Activated T-cell treated with anti-CD3 and anti-CD28 coated beads, Interleukin-2, amount 50 U/mL, for 72 hours (primary cell): ENCODE data around the gene CEP135. TPM values are rescaled to one million over a fixed set of nuclear protein-coding genes. Genes with fewer than 3 reads are reported as not detected.
A peak's percentile ranks its signal among the peaks of the same experiment; 100 is the strongest.

Source experiments
- ATAC-seq, 2 donors: fragments of 150-1000 bp; cut with Tn5 transposase; replicated peaks in 1 of 2; 2 replicates each; pipeline ENCODE4 v1.10.0; 2021; ENCODE audit warnings: moderate library complexity in 2 of 2, mild to moderate bottlenecking in 1 of 2
- DNase-seq, 2 donors: peaks; one replicate each; pipeline ENCODE4 v3.0.0; 2021 to 2022; ENCODE audit warnings: mixed read lengths in 1 of 2
- H3K27ac Mint-ChIP-seq: one replicate; pipeline ENCODE4 v1.8.0; 2022; ENCODE audit warnings: mild to moderate bottlenecking, moderate library complexity, mixed read lengths
- H3K27me3 Mint-ChIP-seq: one replicate; pipeline ENCODE4 v1.8.0; 2022; ENCODE audit warnings: low read depth, mixed read lengths
- H3K36me3 Mint-ChIP-seq, 2 donors: one replicate each; pipeline ENCODE4 v1.8.0; 2022; ENCODE audit warnings: mixed read lengths in 2 of 2, mild to moderate bottlenecking in 1 of 2; ENCODE audit not compliant: insufficient read depth in 2 of 2
- H3K4me1 Mint-ChIP-seq: one replicate; pipeline ENCODE4 v1.8.0; 2022; ENCODE audit warnings: low read depth, mixed read lengths
- H3K4me3 Mint-ChIP-seq, 2 donors: one replicate each; pipeline ENCODE4 v1.8.0; 2022; ENCODE audit warnings: mild to moderate bottlenecking in 2 of 2, mixed read lengths in 2 of 2, moderate library complexity in 2 of 2
- H3K9me3 Mint-ChIP-seq, 2 donors: one replicate each; pipeline ENCODE4 v1.8.0; 2022; ENCODE audit warnings: mixed read lengths in 2 of 2
- total RNA-seq, 2 donors: library from RNA; stranded (reverse); gene quantifications; one replicate each; pipeline ENCODE4 v1.2.3, GENCODE V29; 2022

CEP135 gene, protein sequence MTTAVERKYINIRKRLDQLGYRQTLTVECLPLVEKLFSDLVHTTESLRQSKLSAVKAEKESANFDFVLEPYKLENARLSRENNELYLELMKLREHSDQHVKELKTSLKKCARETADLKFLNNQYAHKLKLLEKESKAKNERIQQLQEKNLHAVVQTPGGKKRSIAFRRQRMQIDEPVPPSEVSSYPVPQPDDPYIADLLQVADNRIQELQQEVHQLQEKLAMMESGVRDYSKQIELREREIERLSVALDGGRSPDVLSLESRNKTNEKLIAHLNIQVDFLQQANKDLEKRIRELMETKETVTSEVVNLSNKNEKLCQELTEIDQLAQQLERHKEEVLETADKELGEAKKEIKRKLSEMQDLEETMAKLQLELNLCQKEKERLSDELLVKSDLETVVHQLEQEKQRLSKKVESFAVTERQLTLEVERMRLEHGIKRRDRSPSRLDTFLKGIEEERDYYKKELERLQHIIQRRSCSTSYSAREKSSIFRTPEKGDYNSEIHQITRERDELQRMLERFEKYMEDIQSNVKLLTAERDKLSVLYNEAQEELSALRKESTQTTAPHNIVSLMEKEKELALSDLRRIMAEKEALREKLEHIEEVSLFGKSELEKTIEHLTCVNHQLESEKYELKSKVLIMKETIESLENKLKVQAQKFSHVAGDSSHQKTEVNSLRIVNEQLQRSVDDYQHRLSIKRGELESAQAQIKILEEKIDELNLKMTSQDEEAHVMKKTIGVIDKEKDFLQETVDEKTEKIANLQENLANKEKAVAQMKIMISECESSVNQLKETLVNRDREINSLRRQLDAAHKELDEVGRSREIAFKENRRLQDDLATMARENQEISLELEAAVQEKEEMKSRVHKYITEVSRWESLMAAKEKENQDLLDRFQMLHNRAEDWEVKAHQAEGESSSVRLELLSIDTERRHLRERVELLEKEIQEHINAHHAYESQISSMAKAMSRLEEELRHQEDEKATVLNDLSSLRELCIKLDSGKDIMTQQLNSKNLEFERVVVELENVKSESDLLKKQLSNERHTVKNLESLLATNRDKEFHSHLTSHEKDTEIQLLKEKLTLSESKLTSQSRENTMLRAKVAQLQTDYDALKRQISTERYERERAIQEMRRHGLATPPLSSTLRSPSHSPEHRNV
- total RNA-seq = 10 to 100 TPM; 19.5 to 23.1 TPM

DNA sequence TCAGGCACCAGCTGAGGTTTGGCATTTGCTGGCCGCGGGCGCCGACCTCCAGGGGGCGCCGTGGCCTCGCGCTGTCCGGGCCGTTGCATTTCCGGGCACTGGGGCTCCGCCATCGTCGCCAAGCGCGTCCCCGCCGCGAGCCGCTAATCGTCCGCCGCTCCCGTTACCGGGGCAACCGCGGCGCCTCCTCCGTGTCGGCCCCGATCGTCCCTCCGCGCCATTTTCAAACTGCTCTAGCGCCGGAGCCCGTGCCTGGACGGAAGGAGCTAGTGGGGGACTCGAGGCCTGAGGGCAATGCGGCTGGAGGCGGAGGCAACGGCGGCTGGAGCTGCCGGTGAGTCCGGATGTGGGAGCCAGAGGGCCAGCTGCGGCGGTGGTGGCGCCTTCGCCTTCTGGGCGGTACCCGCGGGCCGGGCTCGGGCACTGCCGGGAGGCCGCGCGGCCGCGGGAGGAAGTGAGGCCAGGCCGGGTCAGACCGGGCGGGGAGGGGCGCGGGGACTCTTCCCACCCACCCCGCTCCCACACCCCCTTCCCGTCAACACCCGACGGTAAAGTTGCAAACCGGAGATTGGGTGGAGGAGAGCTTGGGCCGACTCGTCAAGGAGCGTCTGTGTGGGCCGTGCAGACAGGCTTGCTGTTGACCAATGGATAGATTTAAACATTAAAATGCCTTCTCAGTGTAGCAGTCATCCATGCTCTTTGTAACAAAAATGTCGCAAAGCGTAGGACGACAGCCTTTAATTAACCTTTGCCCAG, at the start of gene CEP135:
TSS of gene CEP135 (plus strand) at position 220 of the 756 bp plus-strand sequence. CDS start 3,186 bp downstream, outside the sequence.
- DNase-seq (peak; percentile 95 to 97), ATAC-seq (peak; percentile 80 to 84)
- peaks cover 0 to 3% of the 10 kb centered on the region in 2 donors for H3K36me3 Mint-ChIP-seq
- H3K27me3 Mint-ChIP-seq = no peaks in the 10 kb centered on the region
- H3K4me3 Mint-ChIP-seq = peak within 1 kb of the TSS; percentile 91 to 96
- H3K9me3 Mint-ChIP-seq = peaks cover 0 to 4% of the 10 kb centered on the region in 2 donors
- peaks cover 34% of the 10 kb centered on the region for H3K4me1 Mint-ChIP-seq
- H3K27ac Mint-ChIP-seq = peak within 1 kb of the TSS; percentile 97

GRCh38 chr4:55902677-55903076, 46.1 kb upstream of the CEP135 start:
- Mint-ChIP-seq H3K4me1 (peaks cover 28% of the 10 kb centered on the region), H3K9me3 (no peaks in the 10 kb centered on the region), H3K27me3 (no peaks in the 10 kb centered on the region), H3K27ac (no peak overlapping the region), H3K4me3 (no peak overlapping the region), H3K36me3 (peaks cover 1 to 9% of the 10 kb centered on the region in 2 donors)
- no peak for ATAC-seq
- no peak for DNase-seq

DNA sequence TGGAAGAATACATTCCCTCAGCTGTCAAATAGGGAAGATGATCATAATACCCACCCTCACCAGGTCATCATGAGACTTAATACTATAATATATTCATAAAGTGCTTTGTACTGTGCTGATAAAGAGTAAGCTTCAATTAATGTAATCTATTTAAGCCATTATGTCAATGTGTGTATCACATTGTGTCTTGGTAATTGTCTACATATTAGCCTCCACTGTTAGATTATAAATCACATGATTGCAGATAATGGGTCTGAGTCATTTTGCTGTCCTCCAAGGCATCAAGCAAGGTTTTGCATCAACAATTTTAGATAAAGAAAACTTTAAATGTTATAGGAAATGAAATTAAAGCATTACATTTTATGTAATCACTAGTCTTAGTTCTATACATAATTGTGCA, 45.2 kb upstream of the CEP135 start:
- Mint-ChIP-seq H3K9me3 (no peaks in the 10 kb centered on the region), H3K4me1 (peaks cover 28% of the 10 kb centered on the region), H3K4me3 (no peak overlapping the region), H3K36me3 (peaks cover 1 to 8% of the 10 kb centered on the region in 2 donors), H3K27ac (no peak overlapping the region), H3K27me3 (no peaks in the 10 kb centered on the region)
- ATAC-seq (no peak), DNase-seq (no peak)

DNA sequence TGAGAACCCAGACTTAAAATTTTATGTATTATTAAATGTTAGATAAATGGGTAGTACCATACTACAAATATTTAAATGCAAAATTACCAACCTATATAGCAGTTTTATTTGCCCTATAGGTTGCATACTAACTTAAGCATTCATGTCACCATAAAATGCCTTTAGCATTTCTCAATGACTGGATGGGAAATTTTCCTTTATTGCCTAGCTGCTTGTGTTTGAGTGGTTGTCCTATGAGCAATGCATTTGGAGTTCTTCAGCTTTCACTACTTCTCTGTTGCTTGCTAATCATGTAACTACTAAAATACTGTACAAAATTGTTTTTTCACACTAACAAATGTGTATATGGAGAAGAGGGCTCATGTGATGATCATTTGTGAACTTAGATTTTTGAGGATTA, 44.2 kb upstream of the CEP135 start:
- ATAC-seq = no peak
- DNase-seq = no peak
- H3K27ac Mint-ChIP-seq = no peak overlapping the region
- no peak overlapping the region for H3K4me3 Mint-ChIP-seq
- H3K27me3 Mint-ChIP-seq = no peaks in the 10 kb centered on the region
- no peaks in the 10 kb centered on the region for H3K9me3 Mint-ChIP-seq
- peaks cover 28% of the 10 kb centered on the region for H3K4me1 Mint-ChIP-seq
- H3K36me3 Mint-ChIP-seq = peaks cover 1 to 8% of the 10 kb centered on the region in 2 donors

- peaks cover 1 to 6% of the 10 kb centered on the region in 2 donors for H3K36me3 Mint-ChIP-seq
- ATAC-seq = no peak
- no peaks in the 10 kb centered on the region for H3K27me3 Mint-ChIP-seq
- H3K4me3 Mint-ChIP-seq = no peak overlapping the region
- DNase-seq = no peak
- peak overlapping the region; percentile 38 for H3K27ac Mint-ChIP-seq
- no peaks in the 10 kb centered on the region for H3K9me3 Mint-ChIP-seq
- H3K4me1 Mint-ChIP-seq = peaks cover 28% of the 10 kb centered on the region
Measured at GRCh38 chr4:55906323-55906722, 42.4 kb upstream of the CEP135 start.

DNA sequence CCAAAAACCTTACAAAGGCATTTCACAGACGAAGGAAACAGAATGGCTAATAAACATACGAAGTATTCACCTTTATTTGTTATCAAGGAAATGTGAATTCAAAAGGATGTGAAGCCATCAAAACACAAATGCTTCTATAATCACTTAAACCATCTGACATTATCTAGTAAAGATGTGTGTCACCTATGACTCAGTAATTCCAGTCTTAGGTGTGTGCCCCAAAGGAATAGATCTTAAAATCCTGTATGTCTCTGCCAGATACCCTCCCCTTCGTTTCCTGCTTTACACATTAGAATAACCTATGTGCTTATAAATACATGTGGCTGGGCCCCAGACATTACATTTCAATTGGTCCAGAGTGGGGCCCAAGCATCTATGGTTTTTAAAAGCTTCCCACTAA, 41.8 kb upstream of the CEP135 start:
- H3K4me3 Mint-ChIP-seq = peak overlapping the region in 1 of 2 donors; percentile 54
- no peak for DNase-seq
- ATAC-seq = peak; percentile 80 to 86

DNA sequence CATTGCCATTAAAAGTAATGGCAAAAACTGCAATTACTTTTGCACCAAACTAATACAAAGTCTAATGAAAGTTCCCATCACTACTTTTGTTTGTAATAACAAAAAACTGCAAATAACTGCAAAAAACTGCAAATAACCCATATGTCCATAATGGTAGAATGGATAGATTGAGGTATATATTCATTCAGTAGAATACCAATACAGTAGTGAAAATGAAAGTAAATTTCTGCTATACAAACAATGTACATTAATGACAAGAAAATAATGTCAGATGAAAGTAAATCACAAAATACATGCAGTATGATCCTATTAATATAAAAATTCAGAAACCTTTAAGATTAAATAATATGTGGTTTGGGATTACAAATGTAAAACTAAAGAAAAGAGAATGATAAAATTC, 41.3 kb upstream of the CEP135 start:
- Mint-ChIP-seq H3K9me3 (no peaks in the 10 kb centered on the region), H3K27me3 (no peaks in the 10 kb centered on the region), H3K4me3 (peak overlapping the region in 1 of 2 donors; percentile 54), H3K27ac (peak overlapping the region; percentile 87), H3K36me3 (peaks cover under 1 to 5% of the 10 kb centered on the region in 2 donors), H3K4me1 (peaks cover 28% of the 10 kb centered on the region)
- DNase-seq (no peak), ATAC-seq (no peak)

More for the DNA sequence above, 41.8 kb upstream of the CEP135 start:
- Mint-ChIP-seq H3K27ac (peak overlapping the region; percentile 87), H3K27me3 (no peaks in the 10 kb centered on the region), H3K4me1 (peaks cover 28% of the 10 kb centered on the region), H3K9me3 (no peaks in the 10 kb centered on the region), H3K36me3 (peaks cover 1 to 6% of the 10 kb centered on the region in 2 donors)

DNA sequence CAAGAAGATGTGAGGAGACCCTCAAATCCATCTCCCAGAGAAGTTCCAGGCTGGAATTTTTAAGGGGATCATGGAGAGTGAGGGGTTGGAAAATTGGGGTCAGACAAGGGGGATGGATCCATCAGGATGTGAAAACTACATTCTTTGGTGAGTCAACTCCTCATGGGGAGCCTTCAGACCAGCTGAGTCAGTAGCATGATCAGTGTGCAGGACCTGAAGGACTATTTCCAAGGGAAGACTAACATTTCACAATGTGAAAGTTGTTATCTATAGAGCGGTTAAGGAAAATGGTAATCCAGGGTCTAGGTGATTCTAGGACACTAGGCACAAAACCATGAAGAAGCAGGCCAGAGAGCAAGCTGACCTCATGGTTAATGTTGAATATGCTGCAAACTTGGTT, 38.6 kb upstream of the CEP135 start:
- ATAC-seq (no peak), DNase-seq (no peak)
- Mint-ChIP-seq H3K4me3 (no peak overlapping the region), H3K36me3 (no peaks in the 10 kb centered on the region), H3K27me3 (no peaks in the 10 kb centered on the region), H3K27ac (no peak overlapping the region), H3K9me3 (no peaks in the 10 kb centered on the region), H3K4me1 (peaks cover 22% of the 10 kb centered on the region)

GRCh38 chr4:55912249-55912648, 36.5 kb upstream of the CEP135 start:
- Mint-ChIP-seq H3K4me3 (no peak overlapping the region), H3K36me3 (no peaks in the 10 kb centered on the region), H3K4me1 (peaks cover 3% of the 10 kb centered on the region), H3K9me3 (no peaks in the 10 kb centered on the region), H3K27me3 (no peaks in the 10 kb centered on the region), H3K27ac (no peak overlapping the region)
- ATAC-seq = no peak
- no peak for DNase-seq

- ATAC-seq = no peak
- no peak overlapping the region for H3K4me3 Mint-ChIP-seq
- H3K36me3 Mint-ChIP-seq = no peaks in the 10 kb centered on the region
- H3K27ac Mint-ChIP-seq = no peak overlapping the region
- no peaks in the 10 kb centered on the region for H3K27me3 Mint-ChIP-seq
- H3K9me3 Mint-ChIP-seq = peaks cover 2% of the 10 kb centered on the region in 2 donors
- no peaks in the 10 kb centered on the region for H3K4me1 Mint-ChIP-seq
- DNase-seq = no peak
Measured at GRCh38 chr4:55920571-55920970, 28.2 kb upstream of the CEP135 start.

GRCh38 chr4:55921093-55921492, 27.7 kb upstream of the CEP135 start:
- H3K36me3 Mint-ChIP-seq = no peaks in the 10 kb centered on the region
- H3K4me3 Mint-ChIP-seq = no peak overlapping the region
- no peaks in the 10 kb centered on the region for H3K27me3 Mint-ChIP-seq
- H3K4me1 Mint-ChIP-seq = no peaks in the 10 kb centered on the region
- no peak for DNase-seq
- H3K9me3 Mint-ChIP-seq = peaks cover 2 to 3% of the 10 kb centered on the region in 2 donors
- no peak for ATAC-seq
- H3K27ac Mint-ChIP-seq = no peak overlapping the region

DNA sequence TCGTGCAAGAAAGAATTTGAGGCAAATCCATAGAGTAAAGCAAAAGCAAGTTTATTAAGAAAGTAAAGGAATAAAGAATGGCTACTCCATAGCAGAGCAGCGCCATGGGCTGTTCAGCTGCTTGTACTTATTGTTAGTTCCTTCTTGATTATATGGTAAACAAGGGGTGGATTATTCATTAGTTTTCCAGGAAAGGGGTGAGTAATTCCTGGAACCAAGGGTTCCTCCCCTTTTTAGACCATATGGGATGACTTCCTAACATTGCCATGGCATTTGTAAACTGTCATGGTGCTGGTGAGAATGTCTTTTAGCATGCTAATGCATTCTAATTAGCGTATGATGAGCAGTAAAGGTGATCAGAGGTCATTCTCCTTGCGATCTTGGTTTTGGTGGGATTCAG, 23.5 kb upstream of the CEP135 start:
- ATAC-seq (no peak), DNase-seq (no peak)
- no peaks in the 10 kb centered on the region for H3K36me3 Mint-ChIP-seq
- H3K9me3 Mint-ChIP-seq = peaks cover 0 to 1% of the 10 kb centered on the region in 2 donors
- no peak overlapping the region for H3K27ac Mint-ChIP-seq
- no peak overlapping the region for H3K4me3 Mint-ChIP-seq
- no peaks in the 10 kb centered on the region for H3K4me1 Mint-ChIP-seq
- no peaks in the 10 kb centered on the region for H3K27me3 Mint-ChIP-seq
